H1 (cell line): ENCODE measurements around the gene FIG4.

Source experiments
- BACH1 ChIP-seq: IDR thresholded peaks from 2 replicates; pipeline ENCODE4 v1.6.1; 2012; ENCODE audit warnings: low read length, improper control_type of control experiment
- BRCA1 ChIP-seq: IDR thresholded peaks from 2 replicates; pipeline ENCODE4 v1.6.1; 2012; ENCODE audit warnings: low read depth, low read length, improper control_type of control experiment
- CEBPB ChIP-seq: IDR thresholded peaks from 2 replicates; pipeline ENCODE4 v1.6.1; 2012; ENCODE audit warnings: low read depth, low read length
- CTCF ChIP-seq, 3 experiments: IDR thresholded peaks; 1 replicate in 2 of 3; 2 replicates in 1 of 3; pipeline versions ENCODE4 v1.5.1 to v1.6.1; 2011; ENCODE audit warnings: low read length in 3 of 3, mild to moderate bottlenecking in 3 of 3, inconsistent platforms in 2 of 3, low read depth in 1 of 3, moderate library complexity in 1 of 3; ENCODE audit not compliant: insufficient read depth in 1 of 3; ENCODE audit errors: control extremely low read depth in 1 of 3
- EP300 ChIP-seq, 2 experiments: IDR thresholded peaks; 1 replicate in 1 of 2; 2 replicates in 1 of 2; pipeline ENCODE4 v1.6.1; 2011 to 2012; ENCODE audit warnings: low read depth in 2 of 2, low read length in 2 of 2, mild to moderate bottlenecking in 2 of 2, borderline replicate concordance in 1 of 2, inconsistent platforms in 1 of 2, moderate library complexity in 1 of 2
- GABPA ChIP-seq: IDR thresholded peaks from 2 replicates; pipeline ENCODE4 v1.6.1; 2011; ENCODE audit warnings: mild to moderate bottlenecking, low read length, moderate library complexity, borderline replicate concordance; ENCODE audit not compliant: insufficient read depth
- GTF2F1 ChIP-seq: IDR thresholded peaks from 2 replicates; pipeline ENCODE4 v1.6.1; 2012; ENCODE audit warnings: low read depth, low read length, improper control_type of control experiment, borderline replicate concordance
- POLR2A ChIP-seq, 2 experiments: IDR thresholded peaks; 1 replicate in 1 of 2; 2 replicates in 1 of 2; pipeline ENCODE4 v1.6.1; 2011; ENCODE audit warnings: low read depth in 2 of 2, low read length in 2 of 2, mild to moderate bottlenecking in 2 of 2; ENCODE audit errors: control extremely low read depth in 1 of 2
- POLR2AphosphoS5 ChIP-seq: IDR thresholded peaks from 2 replicates; pipeline ENCODE4 v1.6.1; 2011; ENCODE audit warnings: low read depth, low read length
- SP4 ChIP-seq: IDR thresholded peaks from 2 replicates; pipeline ENCODE4 v1.6.1; 2012; ENCODE audit warnings: low read length, inconsistent platforms
- TEAD4 ChIP-seq: IDR thresholded peaks from 2 replicates; pipeline ENCODE4 v1.6.1; 2012; ENCODE audit warnings: low read depth, low read length, inconsistent platforms, mixed read lengths

GRCh38 chr6:109782491-109782999 lies 91.4 kb downstream of the FIG4 start:
- TF ChIP-seq GTF2F1: no peak
- TF ChIP-seq CEBPB: no peak
- no peak for TF ChIP-seq POLR2AphosphoS5
- no peak for TF ChIP-seq POLR2A (IDR thresholded peaks at IDR 0.05; ENCODE audit: control extremely low read depth in 1 of 2, low read depth in 2 of 2, low read length in 2 of 2)
- no peak for TF ChIP-seq SP4
- TF ChIP-seq CTCF (IDR thresholded peaks at IDR 0.05; ENCODE audit: control extremely low read depth in 1 of 3, insufficient read depth in 1 of 3, low read depth in 1 of 3, low read length in 3 of 3): no peak
- TF ChIP-seq TEAD4: no peak
- no peak for TF ChIP-seq GABPA
- TF ChIP-seq BACH1: no peak
- TF ChIP-seq BRCA1: no peak
- no peak for TF ChIP-seq EP300 (IDR thresholded peaks at IDR 0.05; ENCODE audit: borderline replicate concordance in 1 of 2, low read depth in 2 of 2, low read length in 2 of 2)
